HepG2 (cell line): ENCODE results near the gene UBE3B. TPM values are rescaled to one million over a fixed set of nuclear protein-coding genes. Genes with fewer than 3 reads are reported as not detected.

ENCODE experiments used
- CBFB ChIP-seq: sonication (generic); formaldehyde crosslinking; IDR thresholded peaks from 2 replicates; pipeline ENCODE4 v1.4.0; 2020; ENCODE audit warnings: missing genetic modification reagents
- GATAD2A ChIP-seq: IDR thresholded peaks from 2 replicates; pipeline ENCODE4 v1.6.1; 2016
- HHEX ChIP-seq: IDR thresholded peaks from 2 replicates; pipeline ENCODE4 v1.6.1; 2016; ENCODE audit warnings: control low read depth
- MXD4 ChIP-seq: IDR thresholded peaks from 2 replicates; pipeline ENCODE4 v1.6.1; 2016; ENCODE audit warnings: mild to moderate bottlenecking, missing biosample characterization, missing genetic modification reagents
- ONECUT2 ChIP-seq: sonication (generic); formaldehyde crosslinking; IDR thresholded peaks from 2 replicates; pipeline ENCODE4 v1.4.0; 2020; ENCODE audit warnings: missing genetic modification reagents
- RCOR2 ChIP-seq: IDR thresholded peaks from 2 replicates; pipeline ENCODE4 v1.6.1; 2016; ENCODE audit warnings: missing biosample characterization, missing genetic modification reagents
- SOX6 ChIP-seq, 2 experiments: fragments of 450-650 bp in 1 of 2; sonication (generic) in 1 of 2; formaldehyde crosslinking in 1 of 2; IDR thresholded peaks; 2 replicates each; pipeline versions ENCODE4 v1.4.0 to v1.6.1; 2017 to 2020; ENCODE audit warnings: antibody characterized with exemption in 1 of 2, mild to moderate bottlenecking in 1 of 2, missing genetic modification reagents in 1 of 2
- TOPORS ChIP-seq: sonication (generic); formaldehyde crosslinking; IDR thresholded peaks from 2 replicates; pipeline ENCODE4 v1.8.0; 2023; ENCODE audit warnings: mild to moderate bottlenecking, missing genetic modification reagents
- ZNF256 ChIP-seq: sonication (generic); formaldehyde crosslinking; conservative IDR thresholded peaks from 2 replicates; pipeline ENCODE4 v1.4.0; 2020; ENCODE audit warnings: missing genetic modification reagents
- ZNF317 ChIP-seq: sonication (generic); formaldehyde crosslinking; IDR thresholded peaks from 2 replicates; pipeline ENCODE4 v1.5.0; 2020; ENCODE audit warnings: mild to moderate bottlenecking, missing genetic modification reagents
- polyA plus RNA-seq, 8 experiments: library from polyadenylated mRNA; depleted of rRNA in 3 of 8; stranded (reverse) in 7 of 8; unstranded in 1 of 8; fragments of >200 nt; fragmentation: Illumina TruSeq in 4 of 8; extraction: Trizol in 4 of 8; gene quantifications; 2 replicates each; pipeline versions ENCODE4 v1.2.1 to v1.2.3, GENCODE V29; 2011 to 2016; ENCODE audit warnings: low read depth in 4 of 8, missing spikeins in 1 of 8, mixed read lengths in 1 of 8; ENCODE audit not compliant: insufficient read depth in 1 of 8
- total RNA-seq, 5 experiments: library from RNA; depleted of rRNA; stranded (reverse); fragments of >200 nt; fragmentation: Illumina TruSeq; extraction: Trizol; gene quantifications; 2 replicates each; pipeline ENCODE4 v1.2.3, GENCODE V29; 2016; ENCODE audit warnings: low read depth in 1 of 5
- TF ChIP-seq, protein P1 (sequence below): sonication (generic); formaldehyde crosslinking; IDR thresholded peaks from 2 replicates; pipeline ENCODE4 v1.4.0; 2020; ENCODE audit warnings: missing genetic modification reagents
- TF ChIP-seq, protein P2 (sequence below): sonication (generic); formaldehyde crosslinking; IDR thresholded peaks from 2 replicates; pipeline ENCODE4 v1.9.0; 2021; ENCODE audit warnings: missing genetic modification reagents, mild to moderate bottlenecking, borderline replicate concordance
- TF ChIP-seq, protein P3 (sequence below): sonication (generic); formaldehyde crosslinking; IDR thresholded peaks from 2 replicates; pipeline ENCODE4 v1.4.0; 2020; ENCODE audit warnings: missing genetic modification reagents
- TF ChIP-seq, protein P4 (sequence below): sonication (generic); formaldehyde crosslinking; IDR thresholded peaks from 2 replicates; pipeline ENCODE4 v1.5.1; 2020; ENCODE audit warnings: mild to moderate bottlenecking, missing genetic modification reagents, moderate library complexity

The UBE3B gene
- total and polyA plus RNA-seq, 2 of the 13 experiments (the other 11 are each of a cell fraction or from before 2014, with no cell fraction given): 22.7 to 25.3 TPM

DNA sequence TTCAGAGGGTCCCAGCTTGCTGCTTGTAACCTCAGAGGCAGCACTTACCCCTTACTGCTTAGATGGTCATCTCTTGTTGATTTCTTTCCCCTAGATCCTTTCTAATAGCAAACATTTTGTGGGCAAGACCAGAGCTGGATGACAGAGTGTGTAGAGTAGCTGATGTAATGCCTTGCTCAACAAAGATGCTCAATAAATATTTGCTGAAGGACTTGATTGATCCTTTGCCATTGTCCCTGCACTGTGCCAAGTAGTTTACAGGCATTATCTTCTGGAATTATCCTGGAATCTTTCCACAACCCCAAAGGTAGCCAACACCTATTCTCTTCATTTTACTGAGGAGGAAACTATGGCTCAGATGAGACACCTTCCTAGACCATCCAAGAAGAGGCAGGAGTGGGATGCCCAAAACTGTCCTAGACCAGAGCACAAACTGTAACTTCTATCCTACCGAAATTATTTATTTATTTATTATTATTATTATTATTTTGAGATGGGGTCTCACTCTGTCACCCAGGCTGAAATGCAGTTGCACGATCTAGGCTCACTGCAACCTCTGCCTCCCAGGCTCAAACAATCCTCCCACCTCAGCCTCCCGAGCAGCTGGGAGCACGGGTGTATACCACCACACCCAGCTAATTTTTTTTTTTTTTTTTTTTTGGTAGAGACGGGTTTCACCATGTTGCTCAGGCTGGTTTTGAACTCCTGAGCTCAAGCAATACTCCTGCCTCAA, 94.5 kb downstream of the UBE3B start (continued):
- TF ChIP-seq, protein P1, sequence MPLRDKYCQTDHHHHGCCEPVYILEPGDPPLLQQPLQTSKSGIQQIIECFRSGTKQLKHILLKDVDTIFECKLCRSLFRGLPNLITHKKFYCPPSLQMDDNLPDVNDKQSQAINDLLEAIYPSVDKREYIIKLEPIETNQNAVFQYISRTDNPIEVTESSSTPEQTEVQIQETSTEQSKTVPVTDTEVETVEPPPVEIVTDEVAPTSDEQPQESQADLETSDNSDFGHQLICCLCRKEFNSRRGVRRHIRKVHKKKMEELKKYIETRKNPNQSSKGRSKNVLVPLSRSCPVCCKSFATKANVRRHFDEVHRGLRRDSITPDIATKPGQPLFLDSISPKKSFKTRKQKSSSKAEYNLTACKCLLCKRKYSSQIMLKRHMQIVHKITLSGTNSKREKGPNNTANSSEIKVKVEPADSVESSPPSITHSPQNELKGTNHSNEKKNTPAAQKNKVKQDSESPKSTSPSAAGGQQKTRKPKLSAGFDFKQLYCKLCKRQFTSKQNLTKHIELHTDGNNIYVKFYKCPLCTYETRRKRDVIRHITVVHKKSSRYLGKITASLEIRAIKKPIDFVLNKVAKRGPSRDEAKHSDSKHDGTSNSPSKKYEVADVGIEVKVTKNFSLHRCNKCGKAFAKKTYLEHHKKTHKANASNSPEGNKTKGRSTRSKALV (CRISPR knock-in tag): no peak
- TF ChIP-seq MXD4 (CRISPR knock-in tag): no peak
- no peak for TF ChIP-seq SOX6 (IDR thresholded peaks at IDR 0.05)
- peak; percentile 71 for TF ChIP-seq SOX6 (CRISPR knock-in tag; IDR thresholded peaks at IDR 0.05)
- no peak for TF ChIP-seq RCOR2 (CRISPR knock-in tag)
- TF ChIP-seq, protein P2, sequence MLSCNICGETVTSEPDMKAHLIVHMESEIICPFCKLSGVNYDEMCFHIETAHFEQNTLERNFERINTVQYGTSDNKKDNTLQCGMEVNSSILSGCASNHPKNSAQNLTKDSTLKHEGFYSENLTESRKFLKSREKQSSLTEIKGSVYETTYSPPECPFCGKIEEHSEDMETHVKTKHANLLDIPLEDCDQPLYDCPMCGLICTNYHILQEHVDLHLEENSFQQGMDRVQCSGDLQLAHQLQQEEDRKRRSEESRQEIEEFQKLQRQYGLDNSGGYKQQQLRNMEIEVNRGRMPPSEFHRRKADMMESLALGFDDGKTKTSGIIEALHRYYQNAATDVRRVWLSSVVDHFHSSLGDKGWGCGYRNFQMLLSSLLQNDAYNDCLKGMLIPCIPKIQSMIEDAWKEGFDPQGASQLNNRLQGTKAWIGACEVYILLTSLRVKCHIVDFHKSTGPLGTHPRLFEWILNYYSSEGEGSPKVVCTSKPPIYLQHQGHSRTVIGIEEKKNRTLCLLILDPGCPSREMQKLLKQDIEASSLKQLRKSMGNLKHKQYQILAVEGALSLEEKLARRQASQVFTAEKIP (CRISPR knock-in tag): no peak
- TF ChIP-seq GATAD2A (CRISPR knock-in tag): peak; percentile 47; the same call in 1 of the 2 replicates
- TF ChIP-seq TOPORS (CRISPR knock-in tag): no peak
- TF ChIP-seq ZNF317 (CRISPR knock-in tag): no peak
- TF ChIP-seq HHEX (CRISPR knock-in tag): no peak
- no peak for TF ChIP-seq CBFB
- no peak for TF ChIP-seq ONECUT2 (CRISPR knock-in tag)
- TF ChIP-seq, protein P3, sequence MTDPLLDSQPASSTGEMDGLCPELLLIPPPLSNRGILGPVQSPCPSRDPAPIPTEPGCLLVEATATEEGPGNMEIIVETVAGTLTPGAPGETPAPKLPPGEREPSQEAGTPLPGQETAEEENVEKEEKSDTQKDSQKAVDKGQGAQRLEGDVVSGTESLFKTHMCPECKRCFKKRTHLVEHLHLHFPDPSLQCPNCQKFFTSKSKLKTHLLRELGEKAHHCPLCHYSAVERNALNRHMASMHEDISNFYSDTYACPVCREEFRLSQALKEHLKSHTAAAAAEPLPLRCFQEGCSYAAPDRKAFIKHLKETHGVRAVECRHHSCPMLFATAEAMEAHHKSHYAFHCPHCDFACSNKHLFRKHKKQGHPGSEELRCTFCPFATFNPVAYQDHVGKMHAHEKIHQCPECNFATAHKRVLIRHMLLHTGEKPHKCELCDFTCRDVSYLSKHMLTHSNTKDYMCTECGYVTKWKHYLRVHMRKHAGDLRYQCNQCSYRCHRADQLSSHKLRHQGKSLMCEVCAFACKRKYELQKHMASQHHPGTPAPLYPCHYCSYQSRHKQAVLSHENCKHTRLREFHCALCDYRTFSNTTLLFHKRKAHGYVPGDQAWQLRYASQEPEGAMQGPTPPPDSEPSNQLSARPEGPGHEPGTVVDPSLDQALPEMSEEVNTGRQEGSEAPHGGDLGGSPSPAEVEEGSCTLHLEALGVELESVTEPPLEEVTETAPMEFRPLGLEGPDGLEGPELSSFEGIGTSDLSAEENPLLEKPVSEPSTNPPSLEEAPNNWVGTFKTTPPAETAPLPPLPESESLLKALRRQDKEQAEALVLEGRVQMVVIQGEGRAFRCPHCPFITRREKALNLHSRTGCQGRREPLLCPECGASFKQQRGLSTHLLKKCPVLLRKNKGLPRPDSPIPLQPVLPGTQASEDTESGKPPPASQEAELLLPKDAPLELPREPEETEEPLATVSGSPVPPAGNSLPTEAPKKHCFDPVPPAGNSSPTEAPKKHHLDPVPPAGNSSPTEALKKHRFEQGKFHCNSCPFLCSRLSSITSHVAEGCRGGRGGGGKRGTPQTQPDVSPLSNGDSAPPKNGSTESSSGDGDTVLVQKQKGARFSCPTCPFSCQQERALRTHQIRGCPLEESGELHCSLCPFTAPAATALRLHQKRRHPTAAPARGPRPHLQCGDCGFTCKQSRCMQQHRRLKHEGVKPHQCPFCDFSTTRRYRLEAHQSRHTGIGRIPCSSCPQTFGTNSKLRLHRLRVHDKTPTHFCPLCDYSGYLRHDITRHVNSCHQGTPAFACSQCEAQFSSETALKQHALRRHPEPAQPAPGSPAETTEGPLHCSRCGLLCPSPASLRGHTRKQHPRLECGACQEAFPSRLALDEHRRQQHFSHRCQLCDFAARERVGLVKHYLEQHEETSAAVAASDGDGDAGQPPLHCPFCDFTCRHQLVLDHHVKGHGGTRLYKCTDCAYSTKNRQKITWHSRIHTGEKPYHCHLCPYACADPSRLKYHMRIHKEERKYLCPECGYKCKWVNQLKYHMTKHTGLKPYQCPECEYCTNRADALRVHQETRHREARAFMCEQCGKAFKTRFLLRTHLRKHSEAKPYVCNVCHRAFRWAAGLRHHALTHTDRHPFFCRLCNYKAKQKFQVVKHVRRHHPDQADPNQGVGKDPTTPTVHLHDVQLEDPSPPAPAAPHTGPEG (CRISPR knock-in tag): no peak
- TF ChIP-seq, protein P4, sequence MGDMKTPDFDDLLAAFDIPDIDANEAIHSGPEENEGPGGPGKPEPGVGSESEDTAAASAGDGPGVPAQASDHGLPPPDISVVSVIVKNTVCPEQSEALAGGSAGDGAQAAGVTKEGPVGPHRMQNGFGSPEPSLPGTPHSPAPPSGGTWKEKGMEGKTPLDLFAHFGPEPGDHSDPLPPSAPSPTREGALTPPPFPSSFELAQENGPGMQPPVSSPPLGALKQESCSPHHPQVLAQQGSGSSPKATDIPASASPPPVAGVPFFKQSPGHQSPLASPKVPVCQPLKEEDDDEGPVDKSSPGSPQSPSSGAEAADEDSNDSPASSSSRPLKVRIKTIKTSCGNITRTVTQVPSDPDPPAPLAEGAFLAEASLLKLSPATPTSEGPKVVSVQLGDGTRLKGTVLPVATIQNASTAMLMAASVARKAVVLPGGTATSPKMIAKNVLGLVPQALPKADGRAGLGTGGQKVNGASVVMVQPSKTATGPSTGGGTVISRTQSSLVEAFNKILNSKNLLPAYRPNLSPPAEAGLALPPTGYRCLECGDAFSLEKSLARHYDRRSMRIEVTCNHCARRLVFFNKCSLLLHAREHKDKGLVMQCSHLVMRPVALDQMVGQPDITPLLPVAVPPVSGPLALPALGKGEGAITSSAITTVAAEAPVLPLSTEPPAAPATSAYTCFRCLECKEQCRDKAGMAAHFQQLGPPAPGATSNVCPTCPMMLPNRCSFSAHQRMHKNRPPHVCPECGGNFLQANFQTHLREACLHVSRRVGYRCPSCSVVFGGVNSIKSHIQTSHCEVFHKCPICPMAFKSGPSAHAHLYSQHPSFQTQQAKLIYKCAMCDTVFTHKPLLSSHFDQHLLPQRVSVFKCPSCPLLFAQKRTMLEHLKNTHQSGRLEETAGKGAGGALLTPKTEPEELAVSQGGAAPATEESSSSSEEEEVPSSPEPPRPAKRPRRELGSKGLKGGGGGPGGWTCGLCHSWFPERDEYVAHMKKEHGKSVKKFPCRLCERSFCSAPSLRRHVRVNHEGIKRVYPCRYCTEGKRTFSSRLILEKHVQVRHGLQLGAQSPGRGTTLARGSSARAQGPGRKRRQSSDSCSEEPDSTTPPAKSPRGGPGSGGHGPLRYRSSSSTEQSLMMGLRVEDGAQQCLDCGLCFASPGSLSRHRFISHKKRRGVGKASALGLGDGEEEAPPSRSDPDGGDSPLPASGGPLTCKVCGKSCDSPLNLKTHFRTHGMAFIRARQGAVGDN (CRISPR knock-in tag): no peak
- no peak for TF ChIP-seq ZNF256 (CRISPR knock-in tag)
